Panc1 (cell line): ENCODE results near the gene PML. TPM values are rescaled to one million over a fixed set of nuclear protein-coding genes. Genes with fewer than 3 reads are reported as not detected.
"Not testable (repeated sequence)": the region's sequence is repeated elsewhere in the genome, so short reads cannot be mapped to it uniquely, and the experiment has no call there.

ENCODE experiments used
- ATAC-seq: fragments of 200-7000 bp; cut with Tn5 transposase; 2 replicates; pipeline ENCODE4 v1.9.1; 2020; ENCODE audit warnings: mild to moderate bottlenecking, moderate library complexity
- BruUV-seq: library from RNA; stranded (reverse); fragments of 400-500 nt; replicated peaks from 2 replicates; lab custom pipeline; 2021; lab: Mats Ljungman, UMichigan
- CTCF ChIA-PET: fragments of 300-600 bp; sonication (Branson Sonifier 250); formaldehyde crosslinking; loops from one replicate; lab custom pipeline; 2022; ENCODE audit warnings: antibody characterized with exemption; lab: Charles Lee
- POLR2A ChIA-PET: fragments of 300-600 bp; sonication (Branson Sonifier 250); formaldehyde crosslinking; loops from one replicate; lab custom pipeline; 2022; ENCODE audit warnings: antibody characterized with exemption; lab: Charles Lee
- DNase-seq: peaks from one replicate; pipeline ENCODE4 v3.0.0-alpha.2; 2010; ENCODE audit warnings: low read depth, low spot score
- H3K27ac ChIP-seq: 2 replicates; pipeline ENCODE4 v1.5.1; 2011; ENCODE audit warnings: mild to moderate bottlenecking, low read length, inconsistent platforms
- H3K27me3 ChIP-seq: fragments of 200-500 bp; sonication (Bioruptor generic); 2 replicates; pipeline ENCODE4 v1.6.0; 2014; ENCODE audit warnings: low read length, inconsistent platforms; ENCODE audit not compliant: control insufficient read depth, insufficient read depth
- H3K36me3 ChIP-seq: fragments of 200-500 bp; sonication (Bioruptor generic); 2 replicates; pipeline ENCODE4 v1.5.1; 2014; ENCODE audit warnings: inconsistent platforms, mild to moderate bottlenecking, low read length, moderate library complexity; ENCODE audit not compliant: control insufficient read depth, insufficient read depth
- H3K4me1 ChIP-seq: 2 replicates; pipeline ENCODE4 v1.5.1; 2011; ENCODE audit warnings: inconsistent platforms, mild to moderate bottlenecking, low read length, moderate library complexity; ENCODE audit not compliant: control insufficient read depth, insufficient read depth
- H3K4me3 ChIP-seq, 2 experiments: 2 replicates each; pipeline ENCODE4 v1.5.1; 2011 to 2012; ENCODE audit warnings: low read depth in 2 of 2, low read length in 2 of 2, mild to moderate bottlenecking in 2 of 2, inconsistent platforms in 1 of 2, moderate library complexity in 1 of 2
- H3K9me3 ChIP-seq: fragments of 200-500 bp; sonication (Bioruptor generic); 2 replicates; pipeline ENCODE4 v1.5.1; 2014; ENCODE audit warnings: low read depth, mild to moderate bottlenecking, inconsistent platforms, low read length, moderate library complexity; ENCODE audit not compliant: control insufficient read depth, insufficient read depth
- CTCF ChIP-seq: fragments of 450-650 bp; IDR thresholded peaks from 2 replicates; pipeline ENCODE4 v1.5.1; 2017; ENCODE audit warnings: mild to moderate bottlenecking
- POLR2AphosphoS5 ChIP-seq: IDR thresholded peaks from 2 replicates; pipeline ENCODE4 v1.6.1; 2012; ENCODE audit warnings: mild to moderate bottlenecking, low read depth, low read length, moderate library complexity
- REST ChIP-seq, 2 experiments: IDR thresholded peaks; 2 replicates each; pipeline ENCODE4 v1.6.1; 2011 to 2012; ENCODE audit warnings: low read depth in 2 of 2, control low read depth in 1 of 2, low read length in 1 of 2, mild to moderate bottlenecking in 1 of 2, moderate library complexity in 1 of 2; ENCODE audit not compliant: insufficient read depth in 1 of 2
- SIN3A ChIP-seq: IDR thresholded peaks from 2 replicates; pipeline ENCODE4 v1.6.1; 2012; ENCODE audit warnings: low read depth, mild to moderate bottlenecking, low read length, moderate library complexity, borderline replicate concordance; ENCODE audit not compliant: insufficient read depth
- TCF7L2 ChIP-seq: IDR thresholded peaks from 2 replicates; pipeline ENCODE4 v1.6.1; 2011; ENCODE audit warnings: mild to moderate bottlenecking, low read depth, low read length, inconsistent platforms
- in situ Hi-C: cut with HindIII; loops from 2 replicates; pipeline ENCODE4 v1.10.0; 2016; ENCODE audit warnings: low sequenced_read_pairs, low pct_unique_long_range_greater_than_20kb
- intact Hi-C: fragments of 100-400 bp; cut with micrococcal nuclease; formaldehyde crosslinking; loops from one replicate; pipeline ENCODE4 v1.10.0; 2022; ENCODE audit not compliant: unreplicated experiment
- total RNA-seq: library from RNA; stranded (reverse); gene quantifications from one replicate; pipeline ENCODE4 v1.2.1, GENCODE V29; 2021; ENCODE audit not compliant: unreplicated experiment

PML gene
- total RNA-seq, 1 experiment from 2014 or later = 52.2 TPM

- BruUV-seq = no TSS peak
- H3K4me1 ChIP-seq = no peaks in the 10 kb centered on the region
- H3K27ac ChIP-seq = no peak overlapping the region
- H3K27me3 ChIP-seq = peaks cover 2% of the 10 kb centered on the region; the same call in 1 of the 2 replicates
- no peak for TF ChIP-seq TCF7L2
- ChIA-PET POLR2A (interaction anchor here (0.6 kb wide), 2 partner anchors 80 to 269 kb away, joined by 3 to 7 read pairs; no protein-coding TSS in a partner anchor), CTCF (interaction anchor here (0.5 to 2.4 kb wide), 16 partner anchors 13 to 1456 kb away, joined by 3 to 22 read pairs (median 4); partner anchors contain the start of gene RPP25)
- H3K9me3 ChIP-seq = no peaks in the 10 kb centered on the region
- H3K36me3 ChIP-seq = no peaks in the 10 kb centered on the region
- intact Hi-C loops (loop anchor here (5.0 kb wide), 1 partner anchor 74 kb away; no protein-coding TSS in a partner anchor), in situ Hi-C loops (no loop called here)
- ATAC-seq (no peak), DNase-seq (no peak)
- no peak overlapping the region for H3K4me3 ChIP-seq
These were observed 59.0 kb downstream of the PML start for GRCh38 chr15:74053517-74053916.

DNA sequence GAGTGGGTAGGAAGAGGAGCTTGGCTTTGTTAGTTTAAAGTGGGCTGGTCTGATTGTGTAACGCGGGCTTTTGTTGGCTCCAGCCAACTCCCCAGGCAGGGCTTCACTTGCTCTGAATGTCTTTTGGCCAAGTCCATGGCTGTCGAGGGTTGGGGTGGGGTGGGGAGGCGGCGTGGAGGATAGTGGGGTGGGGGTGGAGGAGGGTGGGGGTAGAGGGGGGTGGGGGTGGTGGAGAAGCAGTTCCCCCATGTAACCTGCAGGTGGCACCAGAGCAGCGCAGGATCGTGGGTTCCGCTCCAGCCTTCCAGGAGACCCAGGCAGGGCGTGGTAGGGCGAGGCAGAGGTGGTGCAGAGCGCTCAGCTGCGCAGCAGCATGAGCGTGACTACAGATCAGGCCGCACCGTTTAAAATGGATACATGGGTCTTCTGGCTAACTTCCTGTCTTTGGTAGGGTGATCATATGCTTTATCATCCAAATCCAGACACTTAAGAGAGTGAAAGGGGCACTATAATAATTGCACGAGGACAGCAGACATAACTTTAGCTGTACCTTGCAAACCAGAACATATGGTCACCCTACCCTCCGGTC lies 59.5 kb downstream of the PML start:
- TF ChIP-seq POLR2AphosphoS5 (no peak), REST (IDR thresholded peaks at IDR 0.05; ENCODE audit: insufficient read depth in 1 of 2, low read depth in 2 of 2, low read length in 1 of 2) (no peak), TCF7L2 (no peak), SIN3A (no peak), CTCF (peak; percentile 88)
- DNase-seq = no peak
- in situ Hi-C loops = no loop called here
- Histone ChIP-seq H3K27me3 (peaks cover 2% of the 10 kb centered on the region; the same call in 1 of the 2 replicates), H3K27ac (no peak overlapping the region), H3K9me3 (no peaks in the 10 kb centered on the region), H3K4me1 (no peaks in the 10 kb centered on the region), H3K36me3 (no peaks in the 10 kb centered on the region), H3K4me3 (peak overlapping the region; percentile 7 to 31; a peak in 2 of 4 replicates)
- intact Hi-C loops = loop anchor here (2.0 to 5.0 kb wide), 2 partner anchors 73 to 249 kb away; no protein-coding TSS in a partner anchor
- BruUV-seq = no TSS peak
- peak; percentile 96 for ATAC-seq
- POLR2A ChIA-PET = interaction anchor here (0.6 kb wide), 1 partner anchor 81 kb away, joined by 7 read pairs; no protein-coding TSS in a partner anchor
- CTCF ChIA-PET = interaction anchor here (0.5 to 2.4 kb wide), 18 partner anchors 63 to 1457 kb away, joined by 3 to 22 read pairs (median 4); partner anchors contain the start of gene RPP25

DNA sequence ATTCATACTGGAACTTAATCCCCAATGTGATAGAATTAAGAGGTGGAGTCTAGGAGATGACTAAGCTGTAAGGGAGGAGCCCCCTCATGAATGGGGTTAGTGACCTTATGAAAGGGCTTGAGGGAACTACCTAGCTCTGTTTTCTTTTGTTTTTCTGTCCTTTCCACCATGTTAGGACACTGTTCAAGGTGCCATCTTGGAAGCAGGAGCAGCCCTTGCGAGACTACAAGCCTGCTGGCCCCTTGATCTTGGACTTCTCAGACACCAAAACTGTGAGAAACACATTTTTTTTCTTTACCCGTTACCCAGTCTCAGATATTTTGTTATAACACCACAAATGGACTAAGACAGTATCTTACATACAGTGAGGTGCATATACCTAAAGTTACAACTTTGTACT lies 61.3 kb downstream of the PML start:
- H3K4me3 ChIP-seq = no peak overlapping the region
- peaks cover 2% of the 10 kb centered on the region; the same call in 1 of the 2 replicates for H3K27me3 ChIP-seq
- no peaks in the 10 kb centered on the region for H3K9me3 ChIP-seq
- in situ Hi-C loops (no loop called here), intact Hi-C loops (loop anchor here (2.0 kb wide), 1 partner anchor 247 kb away; no protein-coding TSS in a partner anchor)
- POLR2A ChIA-PET = no interaction called here
- no TSS peak for BruUV-seq
- H3K36me3 ChIP-seq = no peaks in the 10 kb centered on the region
- no peak for ATAC-seq
- no peak for TF ChIP-seq TCF7L2
- no peak for TF ChIP-seq POLR2AphosphoS5
- no peak for TF ChIP-seq REST (IDR thresholded peaks at IDR 0.05; ENCODE audit: insufficient read depth in 1 of 2, low read depth in 2 of 2, low read length in 1 of 2)
- H3K4me1 ChIP-seq = no peaks in the 10 kb centered on the region
- no peak overlapping the region for H3K27ac ChIP-seq
- no peak for DNase-seq
- CTCF ChIA-PET = interaction anchor here (0.7 kb wide), 1 partner anchor 248 kb away, joined by 12 read pairs; no protein-coding TSS in a partner anchor

DNA sequence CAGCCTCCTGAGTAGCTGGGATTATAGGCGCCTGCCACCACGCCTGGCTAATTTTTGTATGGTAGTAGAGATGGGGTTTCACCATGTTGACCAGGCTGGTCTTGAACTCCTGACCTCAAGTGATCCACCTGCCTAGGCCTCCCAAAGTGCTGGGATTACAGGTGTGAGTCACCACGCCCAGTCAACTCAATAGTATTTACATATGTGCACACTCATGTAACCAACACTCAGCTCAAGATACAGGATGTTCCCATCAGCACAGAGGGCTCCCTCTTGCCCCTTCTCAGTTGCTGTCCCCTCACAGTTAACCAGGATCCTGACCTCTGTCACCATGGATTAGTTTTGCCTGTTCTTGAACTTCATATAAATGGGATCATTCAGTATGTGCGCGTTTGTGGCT lies 61.8 kb downstream of the PML start:
- intact Hi-C loops, in situ Hi-C loops, BruUV-seq, POLR2A ChIA-PET, CTCF ChIA-PET, H3K4me1 ChIP-seq, H3K27ac ChIP-seq, H3K27me3 ChIP-seq, H3K9me3 ChIP-seq, DNase-seq, ATAC-seq, H3K36me3 ChIP-seq, H3K4me3 ChIP-seq: not testable (repeated sequence)
